Measurements from ENCODE around the gene SSC4D.
"Not testable (repeated sequence)": the region's sequence is repeated elsewhere in the genome, so short reads cannot be mapped to it uniquely, and the experiment has no call there.

SSC4D gene

DNA sequence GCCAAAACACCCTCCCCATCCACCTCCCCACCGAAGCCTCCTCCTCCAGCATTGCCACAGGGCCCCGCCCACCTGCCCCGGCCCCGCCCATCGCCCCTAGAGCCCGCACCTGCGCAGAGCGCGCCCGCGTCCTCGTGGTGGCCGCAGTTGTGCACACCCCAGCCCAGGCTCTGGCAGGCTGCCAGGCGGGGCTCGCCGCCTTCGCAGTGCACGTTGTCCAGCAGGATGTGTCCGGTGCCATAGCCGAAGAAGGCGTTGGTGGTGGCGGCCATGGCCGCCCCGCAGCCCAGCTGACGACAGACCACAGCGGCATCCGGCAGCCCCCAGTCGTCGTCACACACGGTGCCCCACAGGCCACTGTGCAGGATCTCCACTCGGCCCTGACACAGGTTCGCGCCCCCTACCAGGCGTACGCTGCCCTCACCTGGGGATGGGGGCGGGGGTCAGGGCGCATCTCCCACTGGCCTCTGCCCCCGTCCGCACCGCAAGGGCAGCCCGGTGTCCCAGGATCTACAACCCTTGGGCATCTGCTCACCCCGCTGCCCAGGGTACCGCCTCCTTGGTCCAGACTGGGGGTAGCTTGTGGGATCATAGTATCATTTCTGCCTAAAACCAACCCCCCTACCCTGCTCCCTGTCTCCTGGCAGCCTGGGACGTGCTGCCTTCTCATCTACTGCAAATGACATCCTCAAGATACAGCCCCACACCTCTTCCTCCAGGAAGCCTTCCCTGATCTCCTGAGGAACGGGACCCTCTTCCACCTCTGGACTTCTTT, 11.9 kb downstream of the SSC4D start:
- H3K36me3 ChIP-seq (replicated peaks; ENCODE audit: low read depth, low read length), result no peaks in the 10 kb centered on the region
- H3K9me3 ChIP-seq (ENCODE audit: insufficient read depth, low read length), result no peaks in the 10 kb centered on the region
- H3K9ac ChIP-seq (ENCODE audit: low read length), result no peak overlapping the region
- no peaks in the 10 kb centered on the region for H4K20me1 ChIP-seq (ENCODE audit: insufficient read depth, low read length)
- H3K4me1 ChIP-seq (ENCODE audit: low read length), result peaks cover 6% of the 10 kb centered on the region
- H3K27me3 ChIP-seq (ENCODE audit: low read depth, low read length), result no peaks in the 10 kb centered on the region
- H3K4me2 ChIP-seq (ENCODE audit: low read length), result no peak overlapping the region
- H3K27ac ChIP-seq (ENCODE audit: low read length), result no peak overlapping the region
- TF ChIP-seq EZH2phosphoT487 (IDR thresholded peaks at IDR 0.05; ENCODE audit: low read depth), result no peak
- TF ChIP-seq, protein P1, sequence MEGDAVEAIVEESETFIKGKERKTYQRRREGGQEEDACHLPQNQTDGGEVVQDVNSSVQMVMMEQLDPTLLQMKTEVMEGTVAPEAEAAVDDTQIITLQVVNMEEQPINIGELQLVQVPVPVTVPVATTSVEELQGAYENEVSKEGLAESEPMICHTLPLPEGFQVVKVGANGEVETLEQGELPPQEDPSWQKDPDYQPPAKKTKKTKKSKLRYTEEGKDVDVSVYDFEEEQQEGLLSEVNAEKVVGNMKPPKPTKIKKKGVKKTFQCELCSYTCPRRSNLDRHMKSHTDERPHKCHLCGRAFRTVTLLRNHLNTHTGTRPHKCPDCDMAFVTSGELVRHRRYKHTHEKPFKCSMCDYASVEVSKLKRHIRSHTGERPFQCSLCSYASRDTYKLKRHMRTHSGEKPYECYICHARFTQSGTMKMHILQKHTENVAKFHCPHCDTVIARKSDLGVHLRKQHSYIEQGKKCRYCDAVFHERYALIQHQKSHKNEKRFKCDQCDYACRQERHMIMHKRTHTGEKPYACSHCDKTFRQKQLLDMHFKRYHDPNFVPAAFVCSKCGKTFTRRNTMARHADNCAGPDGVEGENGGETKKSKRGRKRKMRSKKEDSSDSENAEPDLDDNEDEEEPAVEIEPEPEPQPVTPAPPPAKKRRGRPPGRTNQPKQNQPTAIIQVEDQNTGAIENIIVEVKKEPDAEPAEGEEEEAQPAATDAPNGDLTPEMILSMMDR (IDR thresholded peaks at IDR 0.05; ENCODE audit: low read depth, low read length), result no peak
- H3K4me3 ChIP-seq (ENCODE audit: low read length), result no peak overlapping the region
- no peak overlapping the region for H2AFZ ChIP-seq (ENCODE audit: low read depth, low read length)
- H3K79me2 ChIP-seq (ENCODE audit: low read length), result no peaks in the 10 kb centered on the region

DNA sequence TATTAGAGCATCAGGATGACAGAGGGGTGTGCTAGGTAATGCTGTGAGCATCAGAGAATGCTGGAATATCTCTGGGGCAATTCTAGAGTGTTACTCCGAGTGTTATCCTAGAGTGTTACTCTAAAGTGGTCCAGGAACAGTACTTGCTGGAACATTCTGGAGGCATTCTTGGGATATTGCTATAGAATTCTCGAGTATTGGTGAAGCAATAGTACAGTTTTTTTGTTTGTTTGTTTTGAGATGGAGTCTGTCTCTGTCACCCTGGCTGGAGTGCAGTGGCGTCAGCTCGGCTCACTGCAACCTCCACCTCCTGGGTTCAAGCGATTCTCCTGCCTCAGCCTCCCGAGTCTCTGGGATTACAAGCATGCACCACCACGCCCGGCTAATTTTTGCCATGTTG, 12.6 kb downstream of the SSC4D start:
- Histone ChIP-seq H3K27me3 (ENCODE audit: low read depth, low read length) (no peaks in the 10 kb centered on the region), H4K20me1 (ENCODE audit: insufficient read depth, low read length) (no peaks in the 10 kb centered on the region), H3K79me2 (ENCODE audit: low read length) (no peaks in the 10 kb centered on the region), H3K27ac (ENCODE audit: low read length) (no peak overlapping the region), H3K4me3 (ENCODE audit: low read length) (no peak overlapping the region), H3K9ac (ENCODE audit: low read length) (no peak overlapping the region), H3K4me1 (ENCODE audit: low read length) (peaks cover 10% of the 10 kb centered on the region), H3K36me3 (replicated peaks; ENCODE audit: low read depth, low read length) (no peaks in the 10 kb centered on the region), H2AFZ (ENCODE audit: low read depth, low read length) (no peak overlapping the region), H3K4me2 (ENCODE audit: low read length) (no peak overlapping the region), H3K9me3 (ENCODE audit: insufficient read depth, low read length) (no peaks in the 10 kb centered on the region)
- TF ChIP-seq EZH2phosphoT487 (IDR thresholded peaks at IDR 0.05; ENCODE audit: low read depth), result no peak

DNA sequence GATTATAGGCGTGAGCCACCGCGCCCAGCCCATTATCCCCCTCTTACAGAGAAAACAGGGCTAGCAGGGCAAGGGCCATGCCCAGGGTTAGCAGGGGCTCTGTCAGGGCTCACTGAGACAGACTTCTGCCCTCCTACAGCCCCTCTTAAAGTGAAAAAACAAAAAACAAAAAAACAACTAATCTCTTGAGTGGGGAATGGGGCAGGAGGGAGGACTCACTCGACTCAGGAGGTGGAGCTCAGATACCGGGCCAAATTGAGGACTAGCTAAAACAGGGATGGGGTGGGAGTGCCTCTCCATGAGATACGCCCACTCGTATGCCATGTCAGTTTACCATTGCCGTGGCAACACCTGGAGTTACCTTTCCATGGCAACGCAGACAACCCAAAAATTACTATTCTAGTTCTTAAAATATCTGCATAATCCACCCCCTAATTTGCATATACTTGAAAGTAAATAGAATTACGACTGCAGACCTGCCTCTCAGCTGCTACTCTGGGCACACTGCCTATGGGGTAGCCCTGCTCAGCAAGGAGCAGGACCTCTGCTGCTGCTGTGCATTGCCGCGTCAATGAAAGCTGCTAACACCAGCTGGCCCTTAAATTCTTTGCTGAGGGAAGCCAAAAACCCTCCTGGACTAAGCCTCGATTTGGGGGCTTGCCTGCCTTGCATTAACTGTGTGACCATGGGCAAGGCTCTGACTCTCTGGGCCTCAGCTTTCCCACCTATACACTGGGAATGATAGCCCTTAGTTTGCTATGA, 13.4 kb downstream of the SSC4D start:
- H3K27me3 ChIP-seq (ENCODE audit: low read depth, low read length), result no peaks in the 10 kb centered on the region
- H3K4me1 ChIP-seq (ENCODE audit: low read length), result peaks cover 10% of the 10 kb centered on the region
- H3K4me2 ChIP-seq (ENCODE audit: low read length), result no peak overlapping the region
- H2AFZ ChIP-seq (ENCODE audit: low read depth, low read length), result no peak overlapping the region
- no peak overlapping the region for H3K9ac ChIP-seq (ENCODE audit: low read length)
- no peaks in the 10 kb centered on the region for H3K9me3 ChIP-seq (ENCODE audit: insufficient read depth, low read length)
- TF ChIP-seq, protein P1 (IDR thresholded peaks at IDR 0.05; ENCODE audit: low read depth, low read length), result no peak
- no peak for TF ChIP-seq EZH2phosphoT487 (IDR thresholded peaks at IDR 0.05; ENCODE audit: low read depth)
- no peak overlapping the region for H3K27ac ChIP-seq (ENCODE audit: low read length)
- H3K4me3 ChIP-seq (ENCODE audit: low read length), result no peak overlapping the region
- no peaks in the 10 kb centered on the region for H3K36me3 ChIP-seq (replicated peaks; ENCODE audit: low read depth, low read length)
- H4K20me1 ChIP-seq (ENCODE audit: insufficient read depth, low read length), result no peaks in the 10 kb centered on the region
- no peaks in the 10 kb centered on the region for H3K79me2 ChIP-seq (ENCODE audit: low read length)

DNA sequence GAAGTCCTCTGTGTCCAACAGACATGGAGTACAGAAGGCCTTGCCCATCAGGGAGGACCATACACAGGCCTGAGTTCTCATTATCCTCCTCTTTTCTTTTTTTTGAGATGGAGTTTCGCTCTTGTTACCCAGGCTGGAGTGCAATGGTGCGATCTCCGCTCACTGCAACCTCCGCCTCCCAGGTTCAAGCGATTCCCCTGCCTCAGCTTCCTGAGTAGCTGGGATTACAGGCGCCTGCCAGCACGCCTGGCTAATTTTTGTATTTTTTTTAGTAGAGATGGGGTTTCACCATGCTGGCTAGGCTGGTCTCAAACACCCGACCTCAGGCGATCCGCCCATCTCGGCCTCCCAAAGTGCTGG, 13.9 kb downstream of the SSC4D start:
- not testable (repeated sequence) for H3K4me3 ChIP-seq (ENCODE audit: low read length); H3K4me2 ChIP-seq (ENCODE audit: low read length); H3K36me3 ChIP-seq (replicated peaks; ENCODE audit: low read depth, low read length); H3K79me2 ChIP-seq (ENCODE audit: low read length); H3K4me1 ChIP-seq (ENCODE audit: low read length); H4K20me1 ChIP-seq (ENCODE audit: insufficient read depth, low read length); H2AFZ ChIP-seq (ENCODE audit: low read depth, low read length); H3K9ac ChIP-seq (ENCODE audit: low read length); H3K27ac ChIP-seq (ENCODE audit: low read length); H3K27me3 ChIP-seq (ENCODE audit: low read depth, low read length); H3K9me3 ChIP-seq (ENCODE audit: insufficient read depth, low read length)

DNA sequence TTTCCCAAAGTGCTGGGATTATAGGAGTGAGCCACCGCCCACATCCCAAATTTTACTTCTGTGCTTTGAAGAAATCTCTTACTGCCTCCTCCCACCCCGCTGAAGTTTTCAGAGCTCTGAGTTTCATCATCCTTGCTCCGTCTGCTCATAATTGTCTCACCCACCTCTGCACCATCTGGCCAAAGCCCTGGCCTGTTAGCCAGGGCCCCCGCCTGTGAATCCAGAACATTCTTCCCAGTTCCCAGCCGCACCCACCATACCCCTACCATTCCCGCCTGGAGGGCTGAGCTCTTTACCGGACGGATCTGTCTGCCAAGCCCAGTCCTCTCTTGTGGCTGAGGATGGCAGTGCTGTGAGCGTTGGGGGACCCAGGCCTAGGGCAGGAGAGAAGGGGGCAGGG, 14.5 kb downstream of the SSC4D start:
- H3K27me3 ChIP-seq (ENCODE audit: low read depth, low read length), result no peaks in the 10 kb centered on the region
- no peak overlapping the region for H2AFZ ChIP-seq (ENCODE audit: low read depth, low read length)
- H4K20me1 ChIP-seq (ENCODE audit: insufficient read depth, low read length), result no peaks in the 10 kb centered on the region
- no peak overlapping the region for H3K4me3 ChIP-seq (ENCODE audit: low read length)
- H3K4me1 ChIP-seq (ENCODE audit: low read length), result peaks cover 10% of the 10 kb centered on the region
- no peak for TF ChIP-seq EZH2phosphoT487 (IDR thresholded peaks at IDR 0.05; ENCODE audit: low read depth)
- TF ChIP-seq, protein P1 (IDR thresholded peaks at IDR 0.05; ENCODE audit: low read depth, low read length), result no peak
- no peak overlapping the region for H3K27ac ChIP-seq (ENCODE audit: low read length)
- no peaks in the 10 kb centered on the region for H3K9me3 ChIP-seq (ENCODE audit: insufficient read depth, low read length)
- no peak overlapping the region for H3K9ac ChIP-seq (ENCODE audit: low read length)
- no peaks in the 10 kb centered on the region for H3K79me2 ChIP-seq (ENCODE audit: low read length)
- H3K4me2 ChIP-seq (ENCODE audit: low read length), result no peak overlapping the region
- H3K36me3 ChIP-seq (replicated peaks; ENCODE audit: low read depth, low read length), result no peaks in the 10 kb centered on the region
